ENCODE measurements around the gene CPT1C. TPM values are rescaled to one million over a fixed set of nuclear protein-coding genes. Genes with fewer than 3 reads are reported as not detected.

CPT1C gene
- polyA plus RNA-seq, 1 donor from 2014 or later: 204 TPM

GRCh38 chr19:49667473-49667872 is 23.4 kb upstream of the CPT1C start:
- H3K9me2 ChIP-seq (ENCODE audit: insufficient read depth, low read length): no peaks in the 10 kb centered on the region
- H2AFZ ChIP-seq (ENCODE audit: low read depth, low read length): no peak overlapping the region
- no peak overlapping the region for H3K9ac ChIP-seq (ENCODE audit: low read length)
- TF ChIP-seq CTCF (IDR thresholded peaks at IDR 0.05; ENCODE audit: poor library complexity, severe bottlenecking) (no peak), RAD21 (conservative IDR thresholded peaks at IDR 0.05) (no peak), REST (IDR thresholded peaks at IDR 0.05; ENCODE audit: borderline replicate concordance) (no peak), MXI1 (conservative IDR thresholded peaks at IDR 0.05; ENCODE audit: poor library complexity, severe bottlenecking) (no peak), EZH2 (IDR thresholded peaks at IDR 0.05; ENCODE audit: borderline replicate concordance, insufficient read depth, low read length, poor library complexity, severe bottlenecking) (no peak), EP300 (conservative IDR thresholded peaks at IDR 0.05; ENCODE audit: poor library complexity, severe bottlenecking) (no peak), POLR2AphosphoS5 (IDR thresholded peaks at IDR 0.05) (no peak), SMC3 (conservative IDR thresholded peaks at IDR 0.05; ENCODE audit: poor library complexity) (no peak)
- H3K9me3 ChIP-seq (ENCODE audit: low read length): no peaks in the 10 kb centered on the region
- H3K79me2 ChIP-seq (replicated peaks; ENCODE audit: insufficient read depth, low read length): no peaks in the 10 kb centered on the region
- H3K36me3 ChIP-seq (ENCODE audit: insufficient read depth, low read length): no peaks in the 10 kb centered on the region
- no peaks in the 10 kb centered on the region for H3F3A ChIP-seq (ENCODE audit: insufficient read depth, low read length, poor library complexity, severe bottlenecking)
- no peak overlapping the region for H3K4me2 ChIP-seq (ENCODE audit: low read length)
- no peaks in the 10 kb centered on the region for H4K20me1 ChIP-seq (ENCODE audit: insufficient read depth)
- H3K4me3 ChIP-seq (ENCODE audit: low read length): no peak overlapping the region
- H3K27me3 ChIP-seq (ENCODE audit: insufficient read depth, low read depth, low read length): no peaks in the 10 kb centered on the region
- H3K27ac ChIP-seq (ENCODE audit: low read length): no peak overlapping the region

GRCh38 chr19:49669516-49669915 is 21.4 kb upstream of the CPT1C start:
- no peaks in the 10 kb centered on the region for H3K9me2 ChIP-seq (ENCODE audit: insufficient read depth, low read length)
- H3F3A ChIP-seq (ENCODE audit: insufficient read depth, low read length, poor library complexity, severe bottlenecking): no peaks in the 10 kb centered on the region
- no peaks in the 10 kb centered on the region for H3K9me3 ChIP-seq (ENCODE audit: low read length)
- no peaks in the 10 kb centered on the region for H3K36me3 ChIP-seq (ENCODE audit: insufficient read depth, low read length)
- no peak overlapping the region for H3K4me3 ChIP-seq (ENCODE audit: low read length)
- H4K20me1 ChIP-seq (ENCODE audit: insufficient read depth): no peaks in the 10 kb centered on the region
- no peak for TF ChIP-seq POLR2AphosphoS5 (IDR thresholded peaks at IDR 0.05)
- TF ChIP-seq CTCF (IDR thresholded peaks at IDR 0.05; ENCODE audit: poor library complexity, severe bottlenecking): no peak
- no peak for TF ChIP-seq EZH2 (IDR thresholded peaks at IDR 0.05; ENCODE audit: borderline replicate concordance, insufficient read depth, low read length, poor library complexity, severe bottlenecking)
- TF ChIP-seq REST (IDR thresholded peaks at IDR 0.05; ENCODE audit: borderline replicate concordance): no peak
- TF ChIP-seq RAD21 (conservative IDR thresholded peaks at IDR 0.05): no peak
- TF ChIP-seq MXI1 (conservative IDR thresholded peaks at IDR 0.05; ENCODE audit: poor library complexity, severe bottlenecking): no peak
- TF ChIP-seq TAF1 (IDR thresholded peaks at IDR 0.05; ENCODE audit: low read depth): no peak
- no peak for TF ChIP-seq EP300 (conservative IDR thresholded peaks at IDR 0.05; ENCODE audit: poor library complexity, severe bottlenecking)
- no peak overlapping the region for H3K4me2 ChIP-seq (ENCODE audit: low read length)
- no peaks in the 10 kb centered on the region for H3K79me2 ChIP-seq (replicated peaks; ENCODE audit: insufficient read depth, low read length)
- H2AFZ ChIP-seq (ENCODE audit: low read depth, low read length): no peak overlapping the region
- no peak overlapping the region for H3K27ac ChIP-seq (ENCODE audit: low read length)
- H3K27me3 ChIP-seq (ENCODE audit: insufficient read depth, low read depth, low read length): no peaks in the 10 kb centered on the region
- no peak overlapping the region for H3K9ac ChIP-seq (ENCODE audit: low read length)
